Sigmoid colon (tissue), 7 donors: ENCODE results near the gene GNA12. TPM values are rescaled to one million over a fixed set of nuclear protein-coding genes. Genes with fewer than 3 reads are reported as not detected.

Source experiments
- DNase-seq: peaks from one replicate; pipeline ENCODE4 v3.0.0-alpha.2; 2019
- H3K27ac ChIP-seq, 4 donors: fragments of 200-600 bp; sonication (generic); one replicate each; pipeline ENCODE4 v1.5.1; 2016 to 2019; ENCODE audit warnings: mild to moderate bottlenecking in 1 of 4
- H3K27me3 ChIP-seq, 3 donors: fragments of 200-600 bp; sonication (generic); one replicate each; pipeline ENCODE4 v1.5.1; 2019; ENCODE audit warnings: mild to moderate bottlenecking in 1 of 3
- H3K36me3 ChIP-seq, 4 donors: fragments of 200-600 bp; sonication (generic); one replicate each; pipeline ENCODE4 v1.5.1; 2016 to 2019
- H3K4me1 ChIP-seq, 4 donors: fragments of 200-600 bp; sonication (generic); one replicate each; pipeline ENCODE4 v1.5.1; 2017 to 2019
- H3K4me3 ChIP-seq, 4 donors: fragments of 200-600 bp; sonication (generic); one replicate each; pipeline ENCODE4 v1.5.1; 2017 to 2019; ENCODE audit warnings: mild to moderate bottlenecking in 2 of 4, moderate library complexity in 1 of 4
- H3K9me3 ChIP-seq, 4 donors: fragments of 200-600 bp in 3 of 4; sonication (generic) in 3 of 4; one replicate each; pipeline versions ENCODE4 v1.5.1 to v1.6.1; 2013 to 2019
- EP300 ChIP-seq, 4 donors: sonication (generic); formaldehyde crosslinking; IDR thresholded peaks; one replicate each; pipeline ENCODE4 v1.6.1; 2017; ENCODE audit warnings: antibody characterized with exemption in 4 of 4
- POLR2A ChIP-seq, 2 donors: fragments of 450-650 bp; IDR thresholded peaks; one replicate each; pipeline ENCODE4 v1.6.1; 2016; ENCODE audit warnings: antibody characterized with exemption in 2 of 2, mild to moderate bottlenecking in 2 of 2, moderate library complexity in 2 of 2
- POLR2AphosphoS5 ChIP-seq, 4 donors: sonication (generic); formaldehyde crosslinking; IDR thresholded peaks; one replicate each; pipeline ENCODE4 v1.6.1; 2017; ENCODE audit warnings: antibody characterized with exemption in 4 of 4
- WGBS, 2 donors: extraction: QIAGEN DNeasy Blood & Tissue Kit; methylation state at CpG; one replicate each; pipeline ENCODE4 v1.1.7; 2013; 5-methylcytosine and 5-hydroxymethylcytosine counted together
- intact Hi-C: fragments of 100-400 bp; cut with DNase I; formaldehyde crosslinking; loops from one replicate; pipeline ENCODE4 v1.15.1; 2023
- polyA plus RNA-seq, 3 donors: library from polyadenylated mRNA; stranded (reverse); fragments of 200-250 nt; gene quantifications; one replicate each; pipeline ENCODE4 v1.2.3, GENCODE V29; 2013
- total RNA-seq, 4 donors: library from RNA; depleted of rRNA; stranded (reverse); fragments of >200 nt; gene quantifications; one replicate each; pipeline ENCODE4 v1.1.0, GENCODE V29; 2016
- TF ChIP-seq, protein P1 (sequence below), 4 experiments: fragments of 450-650 bp in 3 of 4; fragments of 200-600 bp in 1 of 4; IDR thresholded peaks; one replicate each; pipeline ENCODE4 v1.5.1; 2016 to 2019; ENCODE audit warnings: antibody characterized with exemption in 4 of 4, mild to moderate bottlenecking in 3 of 4, moderate library complexity in 2 of 4
- donor health status: healthy with polysubstance abuse.
- donor health status: Bipolar disorder and iron deficiency.
- donor health status: healthy.

Gene GNA12
- total and polyA plus RNA-seq, 7 donors = 13.2 to 46.5 (median 22.0) TPM

DNA sequence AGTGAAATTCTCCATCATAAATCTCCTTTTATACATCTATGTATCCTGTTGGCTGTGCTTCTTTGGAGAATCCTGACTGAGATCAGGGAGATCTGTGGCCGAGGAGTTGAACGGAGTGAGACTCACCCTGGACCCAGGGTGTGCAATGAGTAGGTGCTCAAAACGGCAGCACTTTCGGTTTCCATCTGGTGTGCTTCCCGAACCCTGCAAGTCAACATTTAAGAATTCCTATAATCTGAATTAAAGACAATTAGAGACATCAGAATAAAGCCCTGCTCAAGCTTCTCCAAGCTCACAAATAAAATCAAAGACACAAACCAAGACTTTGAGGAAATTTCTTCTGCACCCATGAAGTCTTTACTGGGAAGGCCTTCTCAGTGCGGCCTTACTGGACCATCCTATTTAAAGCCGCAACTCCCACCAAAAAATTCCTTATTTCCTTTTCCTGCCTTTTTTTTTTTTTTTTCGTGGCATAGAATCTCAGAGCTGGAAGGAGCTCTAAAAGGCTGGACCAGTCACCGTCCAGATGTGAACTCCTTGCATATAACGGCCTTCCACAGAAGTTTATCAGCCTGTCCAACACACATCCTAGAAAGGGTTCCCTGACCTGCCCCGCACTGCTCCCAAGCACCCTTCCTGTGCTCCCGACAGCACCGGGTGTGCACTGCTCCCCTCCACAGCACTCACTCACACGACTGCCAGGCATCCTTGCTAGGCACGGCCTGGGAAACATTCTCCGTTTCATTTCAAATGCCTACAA lies 29.7 kb downstream of the GNA12 start:
- Histone ChIP-seq H3K36me3 (no peaks in the 10 kb centered on the region), H3K9me3 (no peaks in the 10 kb centered on the region), H3K27me3 (no peaks in the 10 kb centered on the region), H3K4me1 (peaks cover 0 to 55% (median 44%) of the 10 kb centered on the region in 4 donors), H3K27ac (peak overlapping the region; percentile 12 to 45 (median 30)), H3K4me3 (no peak overlapping the region)
- 84 to 85% methylated on average over 16 of the region's 16 CpGs for WGBS, 2 donors
- peak; percentile 55 for DNase-seq
- TF ChIP-seq POLR2AphosphoS5 (IDR thresholded peaks at IDR 0.05) (no peak), EP300 (IDR thresholded peaks at IDR 0.05) (no peak), POLR2A (IDR thresholded peaks at IDR 0.05) (no peak)
- TF ChIP-seq, protein P1, sequence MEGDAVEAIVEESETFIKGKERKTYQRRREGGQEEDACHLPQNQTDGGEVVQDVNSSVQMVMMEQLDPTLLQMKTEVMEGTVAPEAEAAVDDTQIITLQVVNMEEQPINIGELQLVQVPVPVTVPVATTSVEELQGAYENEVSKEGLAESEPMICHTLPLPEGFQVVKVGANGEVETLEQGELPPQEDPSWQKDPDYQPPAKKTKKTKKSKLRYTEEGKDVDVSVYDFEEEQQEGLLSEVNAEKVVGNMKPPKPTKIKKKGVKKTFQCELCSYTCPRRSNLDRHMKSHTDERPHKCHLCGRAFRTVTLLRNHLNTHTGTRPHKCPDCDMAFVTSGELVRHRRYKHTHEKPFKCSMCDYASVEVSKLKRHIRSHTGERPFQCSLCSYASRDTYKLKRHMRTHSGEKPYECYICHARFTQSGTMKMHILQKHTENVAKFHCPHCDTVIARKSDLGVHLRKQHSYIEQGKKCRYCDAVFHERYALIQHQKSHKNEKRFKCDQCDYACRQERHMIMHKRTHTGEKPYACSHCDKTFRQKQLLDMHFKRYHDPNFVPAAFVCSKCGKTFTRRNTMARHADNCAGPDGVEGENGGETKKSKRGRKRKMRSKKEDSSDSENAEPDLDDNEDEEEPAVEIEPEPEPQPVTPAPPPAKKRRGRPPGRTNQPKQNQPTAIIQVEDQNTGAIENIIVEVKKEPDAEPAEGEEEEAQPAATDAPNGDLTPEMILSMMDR (IDR thresholded peaks at IDR 0.05) = no peak
- intact Hi-C loops = no loop called here

GRCh38 chr7:2813350-2814185 lies 30.5 kb downstream of the GNA12 start:
- Histone ChIP-seq H3K9me3 (no peaks in the 10 kb centered on the region), H3K27ac (peak overlapping the region; percentile 12 to 45 (median 30)), H3K27me3 (no peaks in the 10 kb centered on the region), H3K36me3 (no peaks in the 10 kb centered on the region), H3K4me3 (no peak overlapping the region), H3K4me1 (peaks cover 0 to 48% (median 42%) of the 10 kb centered on the region in 4 donors)
- 87 to 89% methylated on average over 20 of the region's 20 CpGs for WGBS, 2 donors
- TF ChIP-seq, protein P1 (IDR thresholded peaks at IDR 0.05) = no peak
- no peak for TF ChIP-seq POLR2A (IDR thresholded peaks at IDR 0.05)
- TF ChIP-seq EP300 (IDR thresholded peaks at IDR 0.05) = no peak
- no peak for TF ChIP-seq POLR2AphosphoS5 (IDR thresholded peaks at IDR 0.05)
- DNase-seq = peak; percentile 46
- intact Hi-C loops = no loop called here

- intact Hi-C loops = no loop called here
- no peaks in the 10 kb centered on the region for H3K27me3 ChIP-seq
- TF ChIP-seq POLR2AphosphoS5 (IDR thresholded peaks at IDR 0.05) (no peak), POLR2A (IDR thresholded peaks at IDR 0.05) (no peak), EP300 (IDR thresholded peaks at IDR 0.05) (no peak)
- TF ChIP-seq, protein P1 (IDR thresholded peaks at IDR 0.05) = no peak
- DNase-seq = peak; percentile 63
- H3K36me3 ChIP-seq = no peaks in the 10 kb centered on the region
- peaks cover 0 to 45% (median 35%) of the 10 kb centered on the region in 4 donors for H3K4me1 ChIP-seq
- peak overlapping the region in 2 of 4 donors; percentile 47 to 55 for H3K27ac ChIP-seq
- no peaks in the 10 kb centered on the region for H3K9me3 ChIP-seq
- 88 to 89% methylated on average over 3 of the region's 3 CpGs for WGBS, 2 donors
- no peak overlapping the region for H3K4me3 ChIP-seq
Observed at GRCh38 chr7:2812831-2813230, 31.3 kb downstream of the GNA12 start.

DNA sequence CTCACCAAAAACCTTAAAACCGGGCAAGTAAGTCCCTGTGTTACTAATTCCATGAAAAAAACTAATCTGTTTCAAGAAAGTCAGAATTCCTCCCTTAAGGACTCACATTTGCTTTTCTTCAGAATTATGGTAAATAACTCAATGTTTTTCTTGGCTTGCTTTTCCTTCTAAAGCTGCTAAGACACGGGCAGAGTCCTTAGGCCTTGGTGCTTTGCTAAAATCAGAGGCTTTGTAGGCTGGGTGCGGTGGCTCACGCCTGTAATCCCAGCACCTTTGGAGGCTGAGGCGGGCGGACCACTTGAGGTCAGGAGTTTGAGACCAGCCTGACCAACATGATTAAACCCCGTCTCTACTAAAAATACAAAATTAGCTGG lies 32.0 kb downstream of the GNA12 start:
- H3K4me1 ChIP-seq = peaks cover 0 to 39% (median 28%) of the 10 kb centered on the region in 4 donors
- peak overlapping the region; percentile 44 to 55 (median 50) for H3K27ac ChIP-seq
- H3K27me3 ChIP-seq = no peaks in the 10 kb centered on the region
- DNase-seq = peak; percentile 24
- intact Hi-C loops = no loop called here
- H3K36me3 ChIP-seq = no peaks in the 10 kb centered on the region
- H3K9me3 ChIP-seq = no peaks in the 10 kb centered on the region
- TF ChIP-seq EP300 (IDR thresholded peaks at IDR 0.05) (no peak), POLR2A (IDR thresholded peaks at IDR 0.05) (no peak), POLR2AphosphoS5 (IDR thresholded peaks at IDR 0.05) (no peak)
- TF ChIP-seq, protein P1 (IDR thresholded peaks at IDR 0.05) = no peak
- no peak overlapping the region for H3K4me3 ChIP-seq
- WGBS, 2 donors = 72 to 84% methylated on average over 7 of the region's 7 CpGs
